Transverse colon (tissue), 4 donors: ENCODE data around the gene FCGR2B.

Experiments
- CTCF ChIP-seq, 5 experiments: fragments of 200-600 bp in 3 of 5; fragments of 450-650 bp in 2 of 5; sonication (generic) in 3 of 5; IDR thresholded peaks; 1 replicate in 2 of 5; 2 replicates in 3 of 5; pipeline ENCODE4 v1.5.1; 2016 to 2017; ENCODE audit warnings: antibody characterized with exemption in 5 of 5, inconsistent platforms in 3 of 5, mild to moderate bottlenecking in 2 of 5, moderate library complexity in 1 of 5
- POLR2AphosphoS5 ChIP-seq, 3 donors: sonication (generic); formaldehyde crosslinking; IDR thresholded peaks; one replicate each; pipeline ENCODE4 v1.6.1; 2016; ENCODE audit warnings: antibody characterized with exemption in 3 of 3

GRCh38 chr1:161710560-161710959 is 47.6 kb downstream of the FCGR2B start:
- TF ChIP-seq POLR2AphosphoS5 (IDR thresholded peaks at IDR 0.05) (no peak), CTCF (IDR thresholded peaks at IDR 0.05) (no peak)
